Measurements from ENCODE around the gene KRT8.

Gene KRT8

GRCh38 chr12:52949413-52950331 is 44.8 kb upstream of the KRT8 start:
- peak overlapping the region; percentile 89 for H3K4me3 ChIP-seq (ENCODE audit: low read depth, low read length)
- peak; percentile 95 for DNase-seq (ENCODE audit: low read depth)
- no peak for TF ChIP-seq CTCF (conservative IDR thresholded peaks at IDR 0.05; ENCODE audit: low read depth, low read length)

GRCh38 chr12:52947738-52948423 is 43.0 kb upstream of the KRT8 start:
- no peak for DNase-seq (ENCODE audit: low read depth)
- H3K4me3 ChIP-seq (ENCODE audit: low read depth, low read length) = no peak overlapping the region
- no peak for TF ChIP-seq CTCF (conservative IDR thresholded peaks at IDR 0.05; ENCODE audit: low read depth, low read length)

GRCh38 chr12:52946797-52947547 is 42.1 kb upstream of the KRT8 start:
- DNase-seq (ENCODE audit: low read depth) = no peak
- H3K4me3 ChIP-seq (ENCODE audit: low read depth, low read length) = no peak overlapping the region
- no peak for TF ChIP-seq CTCF (conservative IDR thresholded peaks at IDR 0.05; ENCODE audit: low read depth, low read length)

- peak; percentile 45 for DNase-seq (ENCODE audit: low read depth)
- no peak overlapping the region for H3K4me3 ChIP-seq (ENCODE audit: low read depth, low read length)
- no peak for TF ChIP-seq CTCF (conservative IDR thresholded peaks at IDR 0.05; ENCODE audit: low read depth, low read length)
Observed at GRCh38 chr12:52946334-52946733, 41.5 kb upstream of the KRT8 start.

- no peak for TF ChIP-seq CTCF (conservative IDR thresholded peaks at IDR 0.05; ENCODE audit: low read depth, low read length)
- peak; percentile 77 for DNase-seq (ENCODE audit: low read depth)
- no peak overlapping the region for H3K4me3 ChIP-seq (ENCODE audit: low read depth, low read length)
Observed at GRCh38 chr12:52945389-52946232, 40.7 kb upstream of the KRT8 start.

- no peak for TF ChIP-seq CTCF (conservative IDR thresholded peaks at IDR 0.05; ENCODE audit: low read depth, low read length)
- no peak overlapping the region for H3K4me3 ChIP-seq (ENCODE audit: low read depth, low read length)
- DNase-seq (ENCODE audit: low read depth) = no peak
Observed at GRCh38 chr12:52944683-52945388, 40.0 kb upstream of the KRT8 start.
